ENCODE results near the gene ASB7.

Gene ASB7

DNA sequence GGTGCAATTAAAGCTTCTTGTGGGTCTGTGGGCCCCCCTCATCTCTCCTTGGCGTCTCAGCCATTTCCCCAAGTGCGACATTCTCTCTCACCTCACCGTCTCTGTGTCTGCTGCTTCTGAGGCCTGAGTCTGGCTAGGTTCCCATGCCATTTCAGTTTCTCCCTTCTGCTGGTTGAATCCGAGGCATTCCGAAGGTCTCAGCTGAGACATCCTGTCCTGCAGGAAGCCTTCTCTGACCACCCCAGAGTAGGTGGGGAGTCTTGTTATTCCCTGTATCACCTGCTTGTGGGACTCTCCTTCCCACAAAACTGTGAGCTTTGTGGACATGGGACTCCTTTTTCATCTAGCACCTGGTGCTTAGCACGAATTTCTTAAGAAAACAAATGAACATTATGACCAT, 78.3 kb downstream of the ASB7 start:
- Histone ChIP-seq H4K20me1 (ENCODE audit: low read depth, low read length) (no peaks in the 10 kb centered on the region), H3K9me3 (ENCODE audit: insufficient read depth, low read length) (no peaks in the 10 kb centered on the region), H3K27me3 (ENCODE audit: low read length) (no peaks in the 10 kb centered on the region), H3K36me3 (ENCODE audit: low read length) (no peaks in the 10 kb centered on the region), H3F3A (ENCODE audit: insufficient read depth) (no peaks in the 10 kb centered on the region), H3K79me2 (ENCODE audit: insufficient read depth, low read length) (no peaks in the 10 kb centered on the region), H3K4me2 (ENCODE audit: low read depth, low read length, poor library complexity, severe bottlenecking) (no peak overlapping the region), H3K9me2 (replicated peaks; ENCODE audit: insufficient read depth, low read length) (no peaks in the 10 kb centered on the region), H2AFZ (ENCODE audit: low read depth, low read length, severe bottlenecking) (no peak overlapping the region), H3K9ac (ENCODE audit: low read length) (no peak overlapping the region), H3K4me3 (ENCODE audit: insufficient read depth, low read length, poor library complexity, severe bottlenecking) (no peak overlapping the region), H3K27ac (ENCODE audit: low read depth, low read length) (no peak overlapping the region)
- TF ChIP-seq, protein P1, sequence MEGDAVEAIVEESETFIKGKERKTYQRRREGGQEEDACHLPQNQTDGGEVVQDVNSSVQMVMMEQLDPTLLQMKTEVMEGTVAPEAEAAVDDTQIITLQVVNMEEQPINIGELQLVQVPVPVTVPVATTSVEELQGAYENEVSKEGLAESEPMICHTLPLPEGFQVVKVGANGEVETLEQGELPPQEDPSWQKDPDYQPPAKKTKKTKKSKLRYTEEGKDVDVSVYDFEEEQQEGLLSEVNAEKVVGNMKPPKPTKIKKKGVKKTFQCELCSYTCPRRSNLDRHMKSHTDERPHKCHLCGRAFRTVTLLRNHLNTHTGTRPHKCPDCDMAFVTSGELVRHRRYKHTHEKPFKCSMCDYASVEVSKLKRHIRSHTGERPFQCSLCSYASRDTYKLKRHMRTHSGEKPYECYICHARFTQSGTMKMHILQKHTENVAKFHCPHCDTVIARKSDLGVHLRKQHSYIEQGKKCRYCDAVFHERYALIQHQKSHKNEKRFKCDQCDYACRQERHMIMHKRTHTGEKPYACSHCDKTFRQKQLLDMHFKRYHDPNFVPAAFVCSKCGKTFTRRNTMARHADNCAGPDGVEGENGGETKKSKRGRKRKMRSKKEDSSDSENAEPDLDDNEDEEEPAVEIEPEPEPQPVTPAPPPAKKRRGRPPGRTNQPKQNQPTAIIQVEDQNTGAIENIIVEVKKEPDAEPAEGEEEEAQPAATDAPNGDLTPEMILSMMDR (IDR thresholded peaks at IDR 0.05; ENCODE audit: insufficient read depth, low read length, poor library complexity, severe bottlenecking) = no peak
- TF ChIP-seq EZH2phosphoT487 (conservative IDR thresholded peaks at IDR 0.05; ENCODE audit: low read length) = no peak

GRCh38 chr15:100681335-100681746, 79.0 kb downstream of the ASB7 start:
- TF ChIP-seq, protein P1 (IDR thresholded peaks at IDR 0.05; ENCODE audit: insufficient read depth, low read length, poor library complexity, severe bottlenecking) = no peak
- TF ChIP-seq EZH2phosphoT487 (conservative IDR thresholded peaks at IDR 0.05; ENCODE audit: low read length) = no peak
- no peak overlapping the region for H2AFZ ChIP-seq (ENCODE audit: low read depth, low read length, severe bottlenecking)
- no peaks in the 10 kb centered on the region for H4K20me1 ChIP-seq (ENCODE audit: low read depth, low read length)
- no peak overlapping the region for H3K27ac ChIP-seq (ENCODE audit: low read depth, low read length)
- no peaks in the 10 kb centered on the region for H3K79me2 ChIP-seq (ENCODE audit: insufficient read depth, low read length)
- no peak overlapping the region for H3K4me3 ChIP-seq (ENCODE audit: insufficient read depth, low read length, poor library complexity, severe bottlenecking)
- no peaks in the 10 kb centered on the region for H3K36me3 ChIP-seq (ENCODE audit: low read length)
- H3K27me3 ChIP-seq (ENCODE audit: low read length) = no peaks in the 10 kb centered on the region
- no peaks in the 10 kb centered on the region for H3F3A ChIP-seq (ENCODE audit: insufficient read depth)
- no peak overlapping the region for H3K4me2 ChIP-seq (ENCODE audit: low read depth, low read length, poor library complexity, severe bottlenecking)
- H3K9me3 ChIP-seq (ENCODE audit: insufficient read depth, low read length) = no peaks in the 10 kb centered on the region
- no peak overlapping the region for H3K9ac ChIP-seq (ENCODE audit: low read length)
- H3K9me2 ChIP-seq (replicated peaks; ENCODE audit: insufficient read depth, low read length) = no peaks in the 10 kb centered on the region

DNA sequence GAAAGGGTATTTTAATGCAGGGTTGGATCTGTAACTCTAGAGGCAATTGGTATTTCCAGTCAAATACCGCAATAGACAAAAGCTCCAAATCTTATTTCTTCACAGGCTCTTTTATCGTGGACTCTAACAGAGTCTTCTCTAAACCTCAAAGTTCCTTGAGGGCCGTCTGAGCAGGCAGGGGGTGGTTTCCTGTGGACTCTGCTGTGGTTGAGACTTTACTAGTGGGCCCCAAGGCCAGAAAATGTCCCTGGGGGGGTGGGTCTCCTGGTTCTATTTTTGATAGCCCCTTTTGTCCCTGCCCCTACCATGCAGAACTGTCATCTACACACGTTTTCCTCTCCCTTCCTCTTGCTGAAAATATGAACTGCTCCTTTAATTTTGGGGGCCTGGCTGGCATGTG, 80.1 kb downstream of the ASB7 start:
- H3F3A ChIP-seq (ENCODE audit: insufficient read depth) = no peaks in the 10 kb centered on the region
- H3K27me3 ChIP-seq (ENCODE audit: low read length) = no peaks in the 10 kb centered on the region
- no peaks in the 10 kb centered on the region for H3K9me2 ChIP-seq (replicated peaks; ENCODE audit: insufficient read depth, low read length)
- no peak overlapping the region for H3K4me3 ChIP-seq (ENCODE audit: insufficient read depth, low read length, poor library complexity, severe bottlenecking)
- no peak overlapping the region for H2AFZ ChIP-seq (ENCODE audit: low read depth, low read length, severe bottlenecking)
- H3K79me2 ChIP-seq (ENCODE audit: insufficient read depth, low read length) = no peaks in the 10 kb centered on the region
- H3K4me2 ChIP-seq (ENCODE audit: low read depth, low read length, poor library complexity, severe bottlenecking) = no peak overlapping the region
- H4K20me1 ChIP-seq (ENCODE audit: low read depth, low read length) = no peaks in the 10 kb centered on the region
- H3K9ac ChIP-seq (ENCODE audit: low read length) = no peak overlapping the region
- no peak overlapping the region for H3K27ac ChIP-seq (ENCODE audit: low read depth, low read length)
- TF ChIP-seq, protein P1 (IDR thresholded peaks at IDR 0.05; ENCODE audit: insufficient read depth, low read length, poor library complexity, severe bottlenecking) = no peak
- TF ChIP-seq EZH2phosphoT487 (conservative IDR thresholded peaks at IDR 0.05; ENCODE audit: low read length) = no peak
- no peaks in the 10 kb centered on the region for H3K9me3 ChIP-seq (ENCODE audit: insufficient read depth, low read length)
- no peaks in the 10 kb centered on the region for H3K36me3 ChIP-seq (ENCODE audit: low read length)

All from SU-DHL-6 (cell line).